HepG2 (cell line): ENCODE data around the gene TARDBP. TPM values are rescaled to one million over a fixed set of nuclear protein-coding genes. Genes with fewer than 3 reads are reported as not detected.

Experiments
- ATF4 ChIP-seq, 2 experiments: fragments of 450-650 bp in 1 of 2; sonication (generic) in 1 of 2; formaldehyde crosslinking; IDR thresholded peaks; 2 replicates each; pipeline versions ENCODE4 v1.5.0 to v1.8.0; 2020 to 2022; ENCODE audit warnings: mild to moderate bottlenecking in 1 of 2, missing genetic modification reagents in 1 of 2
- HCFC1 ChIP-seq: fragments of 150-350 bp; IDR thresholded peaks from 2 replicates; pipeline ENCODE4 v1.6.1; 2014; ENCODE audit warnings: low read depth, low read length
- HOXA9 ChIP-seq: sonication (generic); formaldehyde crosslinking; IDR thresholded peaks from 2 replicates; pipeline ENCODE4 v1.8.1; 2022; ENCODE audit warnings: missing genetic modification reagents, mild to moderate bottlenecking, moderate library complexity, borderline replicate concordance
- IRF9 ChIP-seq: sonication (generic); formaldehyde crosslinking; IDR thresholded peaks from 2 replicates; pipeline ENCODE4 v1.8.0; 2022; ENCODE audit warnings: missing genetic modification reagents, mild to moderate bottlenecking, borderline replicate concordance
- JUND ChIP-seq: sonication (generic); formaldehyde crosslinking; IDR thresholded peaks from 2 replicates; pipeline ENCODE4 v1.8.0; 2022; ENCODE audit warnings: mild to moderate bottlenecking, missing genetic modification reagents
- KLF11 ChIP-seq: IDR thresholded peaks from 2 replicates; pipeline ENCODE4 v1.6.1; 2016; ENCODE audit warnings: missing compliant biosample characterization
- MLLT10 ChIP-seq: sonication (generic); formaldehyde crosslinking; IDR thresholded peaks from 2 replicates; pipeline ENCODE4 v1.4.0; 2020; ENCODE audit warnings: missing genetic modification reagents
- MXI1 ChIP-seq: IDR thresholded peaks from 3 replicates; pipeline ENCODE4 v1.6.1; 2012; ENCODE audit warnings: low read depth, low read length, inconsistent platforms, borderline replicate concordance
- NCOA1 ChIP-seq: sonication (generic); formaldehyde crosslinking; IDR thresholded peaks from 2 replicates; pipeline ENCODE4 v1.9.0; 2021; ENCODE audit warnings: missing genetic modification reagents
- SMC3 ChIP-seq: IDR thresholded peaks from 2 replicates; pipeline ENCODE4 v1.6.1; 2011; ENCODE audit warnings: low read length, improper control_type of control experiment
- SNAPC5 ChIP-seq: sonication (generic); formaldehyde crosslinking; IDR thresholded peaks from 2 replicates; pipeline ENCODE4 v1.8.1; 2023; ENCODE audit warnings: mild to moderate bottlenecking, missing genetic modification reagents, borderline replicate concordance
- STAG1 ChIP-seq: sonication (generic); formaldehyde crosslinking; IDR thresholded peaks from 2 replicates; pipeline ENCODE4 v1.4.0; 2020; ENCODE audit warnings: missing genetic modification reagents
- ZBTB3 ChIP-seq: sonication (generic); formaldehyde crosslinking; IDR thresholded peaks from 2 replicates; pipeline ENCODE4 v1.4.0; 2020; ENCODE audit warnings: low read depth, mild to moderate bottlenecking, moderate library complexity, missing genetic modification reagents, borderline replicate concordance
- ZNF160 ChIP-seq: sonication (generic); formaldehyde crosslinking; IDR thresholded peaks from 2 replicates; pipeline ENCODE4 v1.8.0; 2022; ENCODE audit warnings: mild to moderate bottlenecking, inconsistent platforms, missing genetic modification reagents
- ZNF264 ChIP-seq: sonication (generic); formaldehyde crosslinking; IDR thresholded peaks from 2 replicates; pipeline ENCODE4 v1.4.0; 2020; ENCODE audit warnings: missing genetic modification reagents
- ZNF75D ChIP-seq: sonication (generic); formaldehyde crosslinking; IDR thresholded peaks from 2 replicates; pipeline ENCODE4 v1.8.1; 2023; ENCODE audit warnings: missing genetic modification reagents, mild to moderate bottlenecking, borderline replicate concordance
- ZNF773 ChIP-seq: sonication (generic); formaldehyde crosslinking; IDR thresholded peaks from 2 replicates; pipeline ENCODE4 v1.4.0; 2020; ENCODE audit warnings: missing genetic modification reagents, borderline replicate concordance
- ZNF782 ChIP-seq: sonication (generic); formaldehyde crosslinking; IDR thresholded peaks from 2 replicates; pipeline ENCODE4 v1.4.0; 2020; ENCODE audit warnings: missing genetic modification reagents, mild to moderate bottlenecking, borderline replicate concordance
- polyA plus RNA-seq, 8 experiments: library from polyadenylated mRNA; depleted of rRNA in 3 of 8; stranded (reverse) in 7 of 8; unstranded in 1 of 8; fragments of >200 nt; fragmentation: Illumina TruSeq in 4 of 8; extraction: Trizol in 4 of 8; gene quantifications; 2 replicates each; pipeline versions ENCODE4 v1.2.1 to v1.2.3, GENCODE V29; 2011 to 2016; ENCODE audit warnings: low read depth in 4 of 8, missing spikeins in 1 of 8, mixed read lengths in 1 of 8; ENCODE audit not compliant: insufficient read depth in 1 of 8
- total RNA-seq, 5 experiments: library from RNA; depleted of rRNA; stranded (reverse); fragments of >200 nt; fragmentation: Illumina TruSeq; extraction: Trizol; gene quantifications; 2 replicates each; pipeline ENCODE4 v1.2.3, GENCODE V29; 2016; ENCODE audit warnings: low read depth in 1 of 5
- TF ChIP-seq, protein P1 (sequence below): sonication (generic); formaldehyde crosslinking; IDR thresholded peaks from 2 replicates; pipeline ENCODE4 v1.8.0; 2022; ENCODE audit warnings: missing genetic modification reagents, mild to moderate bottlenecking, moderate library complexity, borderline replicate concordance
- TF ChIP-seq, protein P2 (sequence below): sonication (generic); formaldehyde crosslinking; conservative IDR thresholded peaks from 2 replicates; pipeline ENCODE4 v1.4.0; 2020; ENCODE audit warnings: missing genetic modification reagents
- TF ChIP-seq, protein P3 (sequence below): sonication (generic); formaldehyde crosslinking; IDR thresholded peaks from 2 replicates; pipeline ENCODE4 v1.4.0; 2020; ENCODE audit warnings: missing genetic modification reagents, mild to moderate bottlenecking, borderline replicate concordance

The TARDBP gene
- total and polyA plus RNA-seq, 2 of the 13 experiments (the other 11 are each of a cell fraction or from before 2014, with no cell fraction given): 62.4 to 93.0 TPM

GRCh38 chr1:11053758-11054137 lies 41.3 kb downstream of the TARDBP start (continued):
- TF ChIP-seq MLLT10 (CRISPR knock-in tag) (no peak), IRF9 (CRISPR knock-in tag) (0 out of 2 replicates have a peak, but pooled peaks have one; percentile 43), HCFC1 (no peak), KLF11 (CRISPR knock-in tag) (no peak), SMC3 (no peak), STAG1 (CRISPR knock-in tag) (no peak), ZNF264 (CRISPR knock-in tag) (no peak), ZBTB3 (CRISPR knock-in tag) (no peak), JUND (CRISPR knock-in tag) (no peak), ATF4 (CRISPR knock-in tag; IDR thresholded peaks at IDR 0.05) (no peak), NCOA1 (no peak), SNAPC5 (CRISPR knock-in tag) (no peak), ZNF75D (CRISPR knock-in tag) (peak; percentile 67; the same call in 1 of the 2 replicates), ZNF773 (CRISPR knock-in tag) (no peak), ZNF782 (CRISPR knock-in tag) (no peak), HOXA9 (CRISPR knock-in tag) (no peak), ZNF160 (no peak), MXI1 (no peak; the same call in 2 of the 3 replicates)
- TF ChIP-seq, protein P1, sequence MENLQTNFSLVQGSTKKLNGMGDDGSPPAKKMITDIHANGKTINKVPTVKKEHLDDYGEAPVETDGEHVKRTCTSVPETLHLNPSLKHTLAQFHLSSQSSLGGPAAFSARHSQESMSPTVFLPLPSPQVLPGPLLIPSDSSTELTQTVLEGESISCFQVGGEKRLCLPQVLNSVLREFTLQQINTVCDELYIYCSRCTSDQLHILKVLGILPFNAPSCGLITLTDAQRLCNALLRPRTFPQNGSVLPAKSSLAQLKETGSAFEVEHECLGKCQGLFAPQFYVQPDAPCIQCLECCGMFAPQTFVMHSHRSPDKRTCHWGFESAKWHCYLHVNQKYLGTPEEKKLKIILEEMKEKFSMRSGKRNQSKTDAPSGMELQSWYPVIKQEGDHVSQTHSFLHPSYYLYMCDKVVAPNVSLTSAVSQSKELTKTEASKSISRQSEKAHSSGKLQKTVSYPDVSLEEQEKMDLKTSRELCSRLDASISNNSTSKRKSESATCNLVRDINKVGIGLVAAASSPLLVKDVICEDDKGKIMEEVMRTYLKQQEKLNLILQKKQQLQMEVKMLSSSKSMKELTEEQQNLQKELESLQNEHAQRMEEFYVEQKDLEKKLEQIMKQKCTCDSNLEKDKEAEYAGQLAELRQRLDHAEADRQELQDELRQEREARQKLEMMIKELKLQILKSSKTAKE (CRISPR knock-in tag): no peak
- TF ChIP-seq, protein P2, sequence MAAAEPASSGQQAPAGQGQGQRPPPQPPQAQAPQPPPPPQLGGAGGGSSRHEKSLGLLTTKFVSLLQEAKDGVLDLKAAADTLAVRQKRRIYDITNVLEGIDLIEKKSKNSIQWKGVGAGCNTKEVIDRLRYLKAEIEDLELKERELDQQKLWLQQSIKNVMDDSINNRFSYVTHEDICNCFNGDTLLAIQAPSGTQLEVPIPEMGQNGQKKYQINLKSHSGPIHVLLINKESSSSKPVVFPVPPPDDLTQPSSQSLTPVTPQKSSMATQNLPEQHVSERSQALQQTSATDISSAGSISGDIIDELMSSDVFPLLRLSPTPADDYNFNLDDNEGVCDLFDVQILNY (CRISPR knock-in tag): peak; percentile 60; the same call in 1 of the 2 replicates
- TF ChIP-seq, protein P3, sequence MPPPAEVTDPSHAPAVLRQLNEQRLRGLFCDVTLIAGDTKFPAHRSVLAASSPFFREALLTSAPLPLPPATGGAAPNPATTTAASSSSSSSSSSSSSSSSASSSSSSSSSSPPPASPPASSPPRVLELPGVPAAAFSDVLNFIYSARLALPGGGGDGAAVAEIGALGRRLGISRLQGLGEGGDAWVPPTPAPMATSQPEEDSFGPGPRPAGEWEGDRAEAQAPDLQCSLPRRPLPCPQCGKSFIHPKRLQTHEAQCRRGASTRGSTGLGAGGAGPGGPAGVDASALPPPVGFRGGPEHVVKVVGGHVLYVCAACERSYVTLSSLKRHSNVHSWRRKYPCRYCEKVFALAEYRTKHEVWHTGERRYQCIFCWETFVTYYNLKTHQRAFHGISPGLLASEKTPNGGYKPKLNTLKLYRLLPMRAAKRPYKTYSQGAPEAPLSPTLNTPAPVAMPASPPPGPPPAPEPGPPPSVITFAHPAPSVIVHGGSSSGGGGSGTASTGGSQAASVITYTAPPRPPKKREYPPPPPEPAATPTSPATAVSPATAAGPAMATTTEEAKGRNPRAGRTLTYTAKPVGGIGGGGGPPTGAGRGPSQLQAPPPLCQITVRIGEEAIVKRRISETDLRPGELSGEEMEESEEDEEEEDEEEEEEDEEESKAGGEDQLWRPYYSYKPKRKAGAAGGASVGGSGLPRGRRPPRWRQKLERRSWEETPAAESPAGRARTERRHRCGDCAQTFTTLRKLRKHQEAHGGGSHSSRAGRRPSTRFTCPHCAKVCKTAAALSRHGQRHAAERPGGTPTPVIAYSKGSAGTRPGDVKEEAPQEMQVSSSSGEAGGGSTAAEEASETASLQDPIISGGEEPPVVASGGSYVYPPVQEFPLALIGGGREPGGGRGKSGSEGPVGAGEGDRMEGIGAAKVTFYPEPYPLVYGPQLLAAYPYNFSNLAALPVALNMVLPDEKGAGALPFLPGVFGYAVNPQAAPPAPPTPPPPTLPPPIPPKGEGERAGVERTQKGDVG: no peak
